GM21423 (cell line): ENCODE data around the gene CCDC91.
"Not testable (repeated sequence)": the region's sequence is repeated elsewhere in the genome, so short reads cannot be mapped to it uniquely, and the experiment has no call there.

Experiments
- ATAC-seq: cut with Tn5 transposase; IDR thresholded peaks from one replicate; pipeline ENCODE4 v1.9.1; 2021; ENCODE audit warnings: mild to moderate bottlenecking, moderate library complexity; ENCODE audit not compliant: unreplicated experiment

Gene CCDC91

DNA sequence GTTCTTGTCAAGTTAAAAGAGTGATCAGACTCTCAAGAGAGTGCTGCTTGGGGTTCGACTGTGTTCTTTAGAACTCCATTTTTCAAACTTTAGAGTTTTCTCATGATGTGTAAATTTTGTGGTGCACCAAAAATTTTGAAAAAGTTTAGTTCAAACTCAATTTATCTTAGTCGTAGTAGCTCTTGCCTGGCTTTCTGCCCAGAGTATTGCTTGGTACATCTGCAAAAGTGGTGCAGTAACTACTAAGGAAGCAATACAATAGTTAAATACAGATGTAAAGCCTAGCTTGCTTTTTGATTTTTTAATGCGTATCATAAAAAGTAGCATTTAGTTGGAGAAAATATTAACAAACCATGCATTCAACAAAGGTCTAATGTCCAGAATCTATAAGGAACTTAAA lies 9.5 kb upstream of the CCDC91 start:
- ATAC-seq = no peak

DNA sequence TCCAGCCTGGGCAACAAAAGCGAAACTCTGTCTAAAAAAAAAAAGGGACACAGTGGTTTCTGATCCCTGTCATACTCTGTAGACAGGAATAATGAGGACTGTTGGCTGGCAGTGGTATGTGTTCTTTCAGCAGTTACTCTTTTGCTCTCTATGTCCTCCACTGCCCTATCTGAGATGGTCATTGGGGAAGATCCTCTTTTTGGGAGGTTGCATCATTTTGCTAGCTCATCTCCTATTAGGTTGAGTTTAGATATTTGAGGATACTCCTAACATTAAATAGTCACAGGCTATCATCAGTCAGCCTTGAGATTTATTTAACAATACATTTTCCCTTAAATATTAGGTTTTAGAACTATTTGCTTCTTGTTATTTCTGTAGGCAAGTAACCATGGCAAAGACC lies 5.9 kb upstream of the CCDC91 start:
- no peak for ATAC-seq

DNA sequence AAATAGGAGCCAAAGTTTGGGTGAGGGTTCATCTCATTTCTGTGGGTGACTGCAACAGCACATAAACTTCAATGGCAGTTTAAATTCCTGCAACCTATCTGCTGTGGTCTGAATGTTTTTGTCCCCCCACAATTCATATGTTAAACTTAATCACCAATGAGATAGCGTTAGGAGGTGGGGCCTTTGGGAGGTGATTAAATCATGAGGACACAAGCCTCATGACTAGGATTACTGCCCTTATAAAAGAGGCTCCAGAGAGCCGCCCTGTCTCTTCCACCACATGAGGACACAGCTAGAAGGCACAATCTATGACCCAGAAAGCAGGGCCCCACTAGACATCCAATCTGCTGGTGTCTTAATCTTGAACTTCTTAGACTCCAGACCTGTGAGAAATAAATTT lies 3.8 kb upstream of the CCDC91 start:
- no peak for ATAC-seq

DNA sequence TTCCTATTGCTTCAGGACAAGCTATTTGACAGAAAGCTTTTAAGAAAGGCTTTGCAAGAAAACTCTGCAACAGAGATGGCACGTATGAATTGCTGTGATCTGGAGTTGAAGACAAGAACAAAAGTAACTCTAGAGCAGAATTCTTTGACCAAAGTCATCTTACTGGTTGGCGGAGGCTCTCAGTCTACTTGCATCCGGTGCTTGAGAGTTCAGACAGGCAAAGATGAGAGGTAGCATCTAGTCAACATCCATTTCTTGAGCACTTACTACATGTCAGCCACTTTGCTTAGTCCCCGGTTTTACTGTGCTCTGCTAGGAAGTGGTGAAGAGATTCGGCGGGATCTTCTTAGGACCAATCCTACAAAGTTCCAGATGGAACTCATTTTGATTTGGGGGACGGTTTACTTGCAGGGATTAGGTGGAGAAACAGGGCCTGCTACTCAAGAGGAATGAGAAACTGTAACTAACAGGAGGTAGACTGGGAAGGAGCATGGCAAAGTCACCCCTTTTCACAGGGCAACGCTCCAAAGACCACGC lies 404 bp upstream of the CCDC91 start:
- ATAC-seq = no peak

DNA sequence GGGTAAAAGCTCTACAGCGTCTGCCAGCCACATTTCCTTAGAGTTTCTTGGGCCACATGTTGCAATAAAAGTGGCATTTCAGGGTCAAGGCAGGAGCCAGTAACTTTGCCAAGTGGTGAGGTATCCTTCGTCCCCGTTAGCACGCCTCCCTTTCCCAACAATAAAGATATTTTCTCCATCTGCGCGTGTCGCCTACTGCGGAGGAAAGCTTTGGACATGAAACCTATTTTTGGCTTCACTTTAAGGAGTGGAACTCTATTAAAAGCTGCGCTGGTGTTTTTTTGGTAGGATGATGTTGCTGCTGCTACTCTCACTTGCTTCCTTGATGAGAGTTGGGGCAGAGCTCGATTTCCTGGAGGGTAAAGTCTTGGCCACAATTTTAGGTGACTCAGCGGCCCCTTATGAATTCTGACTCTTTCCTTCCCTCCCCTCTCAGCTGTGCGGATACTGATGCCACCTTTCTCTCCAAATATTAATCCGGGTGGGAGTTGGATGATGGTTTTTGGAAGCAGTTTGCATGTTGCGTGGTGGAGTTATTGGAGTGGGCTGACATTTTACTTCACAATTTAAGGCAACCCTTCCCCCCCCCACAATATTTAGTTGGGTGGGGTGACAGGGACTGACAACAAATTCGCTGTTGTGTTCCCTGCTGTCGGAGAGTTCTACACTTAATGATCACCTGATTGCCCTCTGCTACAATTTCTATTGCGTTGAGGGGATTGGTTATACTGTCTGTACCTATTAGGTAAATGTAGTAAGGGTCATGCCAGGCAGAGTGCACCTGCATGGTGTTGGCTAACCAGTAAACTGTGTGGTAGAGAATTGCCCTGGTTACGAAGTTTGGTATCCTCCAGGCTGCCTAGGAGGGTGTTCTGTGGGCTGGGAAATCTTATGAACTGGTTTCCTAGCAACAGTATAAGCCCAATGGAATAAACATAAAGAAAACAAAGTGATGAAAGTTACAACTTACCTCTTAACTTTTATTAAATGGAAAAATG lies 1.1 kb downstream of the CCDC91 start:
- peak; percentile 6 for ATAC-seq

DNA sequence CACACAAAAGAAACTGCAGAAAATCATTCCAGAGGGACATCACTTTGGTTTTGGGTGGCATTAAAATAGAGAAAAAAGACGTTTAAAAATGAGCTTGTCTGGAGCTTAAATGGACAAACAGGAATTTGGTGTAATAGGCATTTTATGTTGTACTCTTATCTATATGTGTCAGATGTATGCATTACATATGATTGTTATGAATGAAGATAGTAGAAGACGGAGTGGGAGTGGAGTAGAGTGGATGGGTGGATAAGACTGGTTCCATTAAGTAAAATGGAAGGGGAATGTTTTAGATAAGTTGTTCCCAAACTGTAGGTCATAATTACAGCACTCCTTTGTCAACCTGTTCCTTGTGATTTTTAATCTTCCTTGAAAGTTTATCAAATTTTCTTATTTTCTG lies 1.9 kb downstream of the CCDC91 start:
- no peak for ATAC-seq

DNA sequence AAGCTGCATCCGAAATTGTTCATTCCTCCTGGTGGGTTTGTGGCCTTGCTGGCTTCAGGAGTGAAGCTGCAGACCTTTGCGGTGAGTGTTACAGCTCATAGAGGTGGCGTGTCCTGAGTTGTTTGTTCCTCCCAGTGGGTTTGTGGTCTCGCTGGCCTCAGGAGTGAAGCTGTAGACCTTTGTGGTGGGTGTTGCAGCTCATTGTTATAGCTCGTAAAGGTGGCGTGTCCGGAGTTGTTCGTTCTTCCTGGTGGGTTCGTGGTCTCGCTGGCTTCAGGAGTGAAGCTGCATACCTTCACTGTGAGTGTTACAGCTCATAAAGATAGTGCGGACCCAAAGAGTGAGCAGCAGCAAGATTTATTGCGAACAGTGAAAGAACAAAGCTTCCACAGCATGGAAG lies 4.4 kb downstream of the CCDC91 start:
- not testable (repeated sequence) for ATAC-seq

DNA sequence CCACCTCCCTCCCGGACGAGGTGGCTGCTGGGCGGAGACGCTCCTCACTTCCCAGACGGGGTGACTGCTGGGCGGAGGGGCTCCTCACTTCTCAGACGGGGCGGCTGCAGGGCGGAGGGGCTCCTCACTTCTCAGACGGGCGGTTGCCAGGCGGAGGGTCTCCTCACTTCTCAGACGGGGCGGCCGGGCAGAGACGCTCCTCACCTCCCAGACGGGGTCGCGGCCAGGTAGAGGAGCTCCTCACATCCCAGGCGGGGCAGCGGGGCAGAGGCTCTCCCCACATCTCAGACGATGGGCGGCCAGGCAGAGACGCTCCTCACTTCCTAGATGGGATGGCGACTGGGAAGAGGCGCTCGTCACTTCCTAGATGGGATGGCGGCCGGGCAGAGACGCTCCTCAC lies 10.9 kb downstream of the CCDC91 start:
- not testable (repeated sequence) for ATAC-seq

DNA sequence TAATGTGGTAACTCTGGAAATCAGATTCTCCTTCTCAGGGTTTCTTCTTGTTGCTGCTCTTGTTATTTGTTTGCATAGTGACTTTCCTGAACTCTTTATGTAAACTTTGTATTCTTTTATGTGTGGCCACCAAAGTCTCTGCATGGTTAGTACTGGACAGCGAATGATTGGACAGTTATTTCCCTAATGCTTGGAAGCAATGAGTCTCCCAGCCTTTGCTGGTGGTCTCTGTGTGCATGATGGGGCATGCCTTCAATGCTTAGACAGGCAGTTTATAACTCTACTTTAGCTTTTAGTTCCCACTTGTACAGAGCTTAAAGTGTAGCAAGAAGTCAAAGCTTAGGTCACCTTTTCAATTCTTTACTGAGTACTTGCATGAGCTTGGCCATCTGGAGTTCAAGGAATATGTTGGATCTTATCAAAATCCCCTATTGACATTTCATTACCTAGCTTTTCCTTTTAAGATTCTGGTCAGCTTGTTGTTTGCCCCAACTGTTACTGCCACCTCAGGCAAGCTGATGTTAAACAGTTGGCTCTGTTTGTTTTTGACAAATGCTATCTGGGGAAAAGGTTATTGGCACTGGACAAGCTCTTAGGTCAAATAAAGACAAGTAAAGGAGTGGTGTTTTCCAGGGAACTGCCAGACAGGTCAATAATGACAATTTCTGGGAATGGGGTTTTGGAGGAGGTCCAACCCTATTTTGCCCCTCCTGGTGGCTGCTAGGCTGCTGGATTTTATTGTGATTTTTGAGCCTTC lies 12.3 kb downstream of the CCDC91 start:
- ATAC-seq = no peak

DNA sequence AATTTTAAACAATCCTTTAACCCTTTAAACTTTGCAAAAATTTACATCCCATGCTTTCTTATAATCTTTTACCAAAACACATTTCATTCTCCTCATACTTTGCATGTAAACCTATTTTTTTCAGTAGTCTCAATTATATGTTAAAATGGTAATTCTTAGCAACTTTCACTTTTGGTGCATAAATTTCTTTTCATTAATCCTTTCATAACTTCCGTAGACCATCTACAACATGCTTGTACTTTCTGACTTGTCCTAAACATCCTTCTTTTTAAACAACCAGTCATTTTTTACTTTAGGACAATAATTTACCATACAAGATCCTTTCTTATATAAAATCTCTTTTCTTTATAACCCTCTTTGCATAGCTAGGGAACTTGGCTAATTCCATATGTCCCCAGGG lies 19.5 kb downstream of the CCDC91 start:
- no peak for ATAC-seq

DNA sequence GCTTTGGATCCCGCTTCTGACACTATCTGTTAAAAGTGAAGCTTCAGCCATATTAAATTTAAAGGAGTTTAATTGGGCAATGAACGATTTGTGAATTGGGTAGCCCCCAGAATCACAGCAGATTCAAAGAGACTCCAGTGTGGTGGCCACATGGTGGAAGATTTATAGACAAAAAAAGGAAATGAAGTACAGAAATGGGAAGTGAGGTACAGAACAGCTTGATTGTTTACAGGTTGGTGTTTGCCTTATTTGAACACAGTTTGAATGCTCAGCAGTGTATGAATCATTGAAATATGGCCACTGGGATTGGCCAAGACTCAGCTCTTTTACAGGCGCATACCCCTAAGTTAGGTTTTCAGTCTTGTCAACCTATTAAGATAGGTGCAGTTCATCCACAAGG lies 21.9 kb downstream of the CCDC91 start:
- ATAC-seq = no peak

DNA sequence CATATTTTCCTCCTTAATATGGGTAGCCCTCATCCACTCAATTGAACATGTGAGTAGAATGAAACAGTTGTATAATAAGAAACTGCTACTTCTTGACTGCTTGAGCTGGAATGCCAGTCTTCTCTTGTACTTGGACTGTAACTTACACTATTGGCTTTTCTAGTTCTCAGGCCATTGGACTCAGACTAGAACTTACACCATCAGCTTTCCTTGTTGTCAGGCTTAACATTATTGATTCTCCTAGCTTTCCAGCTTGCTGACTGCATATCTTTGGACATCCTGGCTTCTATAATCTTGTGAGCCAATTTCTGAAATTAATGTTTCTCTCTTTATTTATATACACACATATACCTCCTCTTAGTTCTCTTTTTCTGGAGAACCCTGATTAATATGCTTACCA lies 24.8 kb downstream of the CCDC91 start:
- ATAC-seq = no peak

DNA sequence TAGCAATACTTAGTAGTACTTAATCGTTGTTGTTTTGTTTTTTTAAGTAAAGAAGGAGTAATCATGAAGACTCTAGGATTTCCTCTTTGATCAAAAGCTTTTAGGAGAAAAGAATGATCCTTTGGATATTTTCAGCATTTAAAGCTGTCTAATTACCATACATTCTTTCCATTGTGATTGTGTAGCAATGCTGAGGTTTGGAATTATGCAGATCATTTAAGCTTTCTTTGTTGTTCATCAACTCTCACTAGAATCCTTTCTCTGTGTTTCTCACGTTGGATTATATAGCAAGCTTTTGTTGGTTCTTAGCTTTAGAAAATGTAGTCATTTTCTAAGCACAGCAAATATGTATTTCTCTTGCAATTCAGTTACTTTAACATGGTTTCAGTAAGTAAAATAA lies 25.8 kb downstream of the CCDC91 start:
- ATAC-seq = no peak

DNA sequence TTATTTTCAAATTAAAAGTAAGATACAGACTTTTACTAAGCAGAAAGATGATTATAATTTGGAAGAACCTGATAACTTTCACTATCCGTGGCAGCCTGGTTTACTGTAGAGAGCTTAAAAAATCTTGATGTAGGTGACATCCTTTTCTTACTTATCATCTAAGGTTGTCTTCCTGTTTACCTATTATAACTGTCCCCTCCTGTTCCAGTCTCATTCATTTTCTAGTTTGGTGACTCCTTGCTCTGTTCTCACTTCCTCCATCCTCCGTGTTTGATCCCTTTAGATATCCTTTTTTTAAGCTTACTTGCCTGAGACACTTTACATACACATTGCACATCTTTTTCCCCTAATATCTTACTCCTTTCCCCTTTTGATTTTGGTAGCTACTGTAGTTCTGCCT lies 27.5 kb downstream of the CCDC91 start:
- no peak for ATAC-seq

DNA sequence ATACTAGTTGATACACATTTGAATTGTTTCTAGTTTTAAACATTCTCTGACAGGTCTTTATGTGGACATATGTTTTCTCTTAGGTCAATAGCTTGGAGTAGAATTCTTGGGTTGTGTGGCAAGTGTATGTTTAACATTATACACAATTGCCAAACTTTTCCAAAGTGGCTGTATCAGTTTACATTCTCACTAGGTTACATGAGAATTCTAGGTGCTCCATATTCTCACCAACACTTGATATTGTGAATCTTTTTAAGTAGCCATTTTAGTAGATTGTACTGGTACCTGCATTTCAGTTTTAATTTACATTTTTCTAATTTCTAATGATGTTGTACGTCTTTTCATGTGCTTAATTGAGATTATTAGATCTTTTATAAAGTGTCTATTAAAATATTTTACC lies 28.6 kb downstream of the CCDC91 start:
- no peak for ATAC-seq

DNA sequence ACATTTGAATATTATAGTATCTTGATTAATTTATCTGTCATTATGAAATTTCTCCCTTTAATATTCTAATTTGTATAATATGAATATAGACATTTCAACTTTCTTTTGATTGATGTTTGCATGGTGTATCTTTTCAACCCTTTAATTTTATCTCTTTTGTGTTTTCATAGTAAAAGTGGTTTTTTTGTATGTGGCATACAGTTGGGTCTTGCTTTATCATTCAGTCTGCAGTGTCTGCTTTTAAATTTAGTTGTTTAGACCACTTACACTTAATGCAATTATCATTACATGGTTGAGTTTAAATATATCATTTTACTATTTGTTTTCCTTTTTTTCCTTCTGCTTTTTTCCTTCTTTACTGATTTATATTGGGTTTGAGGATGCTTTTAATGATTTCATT lies 29.6 kb downstream of the CCDC91 start:
- ATAC-seq = no peak

DNA sequence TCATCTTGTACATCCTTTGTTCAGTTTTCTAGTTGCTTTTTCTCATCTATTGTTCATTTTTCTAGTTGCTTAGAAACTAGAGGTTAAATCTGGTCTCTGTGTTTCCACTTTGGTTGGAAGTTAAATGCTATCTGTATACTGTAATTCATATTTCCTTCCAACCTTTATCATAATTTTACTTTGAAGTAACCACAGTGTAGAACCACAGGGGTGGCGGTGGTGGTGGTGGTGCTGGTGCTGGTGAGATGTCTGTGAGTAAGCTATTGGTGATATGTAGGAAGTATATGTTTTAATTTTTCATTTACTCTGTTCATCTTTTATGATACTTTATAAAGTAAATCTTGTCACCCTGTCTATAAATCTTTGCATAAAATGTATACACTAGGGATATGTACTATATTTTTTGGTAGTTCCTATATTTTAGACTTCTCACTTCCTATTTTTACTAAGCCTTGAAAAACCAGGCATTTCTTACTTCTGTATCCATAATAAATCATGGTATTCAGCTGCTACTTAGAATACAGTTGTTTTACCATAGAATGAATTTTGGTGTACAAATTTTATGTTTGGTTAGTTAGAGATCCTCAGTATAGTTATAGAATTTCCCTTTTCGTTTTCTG lies 31.9 kb downstream of the CCDC91 start:
- no peak for ATAC-seq

DNA sequence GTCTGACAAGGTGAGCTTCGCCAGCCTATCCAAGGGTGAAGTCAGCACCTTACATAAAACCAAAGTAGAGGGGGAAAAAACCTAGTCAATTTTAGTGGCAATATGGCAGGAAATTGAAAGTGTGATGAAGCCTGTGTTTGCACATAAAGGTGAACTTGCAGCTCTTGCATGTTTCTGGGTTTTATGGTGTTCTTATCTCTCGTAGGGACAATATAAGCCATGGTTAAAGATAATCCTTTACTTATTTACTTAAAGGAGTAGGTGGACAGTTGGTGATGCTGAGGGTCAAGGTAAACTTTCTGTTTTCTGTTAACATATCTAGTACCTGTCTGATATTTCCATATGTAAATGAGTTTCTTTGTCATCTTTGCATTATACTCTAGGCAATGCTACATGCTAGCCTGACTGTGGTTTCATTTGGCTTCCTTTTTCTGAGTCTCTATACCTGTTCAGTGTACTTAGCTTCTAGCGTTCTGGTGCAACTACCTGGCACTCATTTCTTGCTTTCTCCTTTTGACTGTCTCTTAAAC lies 32.8 kb downstream of the CCDC91 start:
- ATAC-seq = peak; percentile 94

DNA sequence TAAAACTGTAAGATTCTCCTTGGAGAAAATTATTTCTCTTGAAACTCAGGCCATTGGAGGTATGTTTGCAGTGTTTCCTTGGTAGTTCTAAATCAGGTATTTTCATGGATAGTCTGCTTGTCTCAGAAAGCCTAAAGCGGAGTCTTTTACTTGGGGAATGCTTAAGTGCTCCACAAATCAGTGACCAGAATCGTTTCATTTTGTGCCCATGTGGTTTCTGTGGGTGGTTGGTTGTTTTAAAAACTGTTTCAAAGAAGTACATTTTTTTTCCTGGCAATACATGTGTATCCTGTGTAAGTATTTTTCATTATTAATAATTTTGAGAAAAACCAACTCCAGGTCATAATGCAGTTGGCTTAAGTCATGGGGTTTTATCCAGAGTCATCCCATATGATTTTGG lies 33.6 kb downstream of the CCDC91 start:
- ATAC-seq = no peak

DNA sequence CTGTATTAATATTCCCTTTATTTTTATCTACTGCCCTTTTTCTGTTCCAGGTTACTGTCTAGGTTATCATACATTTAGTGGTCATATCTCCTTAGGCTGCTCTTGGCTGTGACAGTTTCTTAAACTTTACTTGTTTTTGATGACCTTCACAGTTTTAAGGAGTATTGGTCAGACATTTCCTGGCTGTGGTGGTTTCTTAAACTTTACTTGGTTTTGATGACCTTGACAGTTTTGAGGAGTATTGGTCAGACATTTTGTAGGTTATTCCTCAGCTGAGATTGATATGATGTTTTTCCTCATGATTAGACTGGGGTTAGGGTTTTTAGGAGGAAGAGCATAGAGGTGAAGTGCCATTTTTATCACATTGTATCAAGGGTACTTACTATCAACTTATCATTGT lies 36.4 kb downstream of the CCDC91 start:
- ATAC-seq = no peak

DNA sequence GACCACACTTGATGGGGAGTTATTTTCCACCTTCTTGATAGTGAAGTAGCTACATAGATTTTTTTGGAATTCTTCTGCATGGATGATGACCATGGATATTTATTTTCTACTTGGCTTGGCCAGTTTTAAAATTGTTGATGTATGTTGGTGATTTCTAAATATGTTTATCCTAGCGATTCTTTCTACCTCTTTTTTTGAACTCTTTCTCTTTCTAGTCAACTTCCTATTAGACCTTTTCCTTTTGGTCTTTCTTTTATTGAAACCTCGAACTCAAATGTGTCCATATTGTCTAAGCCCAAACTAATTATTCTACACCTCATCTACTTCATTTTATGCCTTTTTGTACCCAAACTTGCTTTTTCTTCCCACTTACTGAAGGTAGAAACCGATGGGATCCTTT lies 37.0 kb downstream of the CCDC91 start:
- ATAC-seq = no peak
